Glomerular visceral epithelial cell (primary cell): ENCODE data around the gene MLST8.
"Not testable (repeated sequence)": the region's sequence is repeated elsewhere in the genome, so short reads cannot be mapped to it uniquely, and the experiment has no call there.

Source experiments
- DNase-seq: peaks from one replicate; pipeline ENCODE4 v3.0.0-alpha.2; 2016; ENCODE audit errors: extremely low spot score

Gene MLST8

GRCh38 chr16:2231016-2231931 lies 26.0 kb downstream of the MLST8 start:
- no peak for DNase-seq

- no peak for DNase-seq
Measured at GRCh38 chr16:2232094-2232990, 27.1 kb downstream of the MLST8 start.

GRCh38 chr16:2233046-2233775 lies 28.0 kb downstream of the MLST8 start:
- DNase-seq, result no peak

GRCh38 chr16:2233872-2234812 lies 28.9 kb downstream of the MLST8 start:
- no peak for DNase-seq

GRCh38 chr16:2234813-2235170 lies 29.5 kb downstream of the MLST8 start:
- DNase-seq, result no peak

GRCh38 chr16:2235234-2235651 lies 30.0 kb downstream of the MLST8 start:
- no peak for DNase-seq

GRCh38 chr16:2235695-2236336 lies 30.6 kb downstream of the MLST8 start:
- no peak for DNase-seq

- DNase-seq, result peak; percentile 26
Measured at GRCh38 chr16:2236337-2237101, 31.3 kb downstream of the MLST8 start, which contains the start of gene DNASE1L2. Gene DNASE1L2, plus strand, starts transcription at chr16:2236444. Its CDS starts 373 bp downstream, at chr16:2236817.

GRCh38 chr16:2237102-2237482 lies 31.8 kb downstream of the MLST8 start:
- DNase-seq, result no peak

GRCh38 chr16:2237493-2238149 lies 32.4 kb downstream of the MLST8 start:
- no peak for DNase-seq

GRCh38 chr16:2238150-2238837 lies 33.0 kb downstream of the MLST8 start:
- DNase-seq, result no peak

- DNase-seq, result no peak
Measured at GRCh38 chr16:2238838-2239675, 33.8 kb downstream of the MLST8 start.

- DNase-seq, result not testable (repeated sequence)
Measured at GRCh38 chr16:2240331-2240730, 35.1 kb downstream of the MLST8 start.

GRCh38 chr16:2242598-2242997 lies 37.3 kb downstream of the MLST8 start:
- no peak for DNase-seq

- DNase-seq, result no peak
Measured at GRCh38 chr16:2243031-2243528, 37.8 kb downstream of the MLST8 start.

- DNase-seq, result no peak
Measured at GRCh38 chr16:2243781-2244180, 38.5 kb downstream of the MLST8 start.

GRCh38 chr16:2244301-2244700 lies 39.0 kb downstream of the MLST8 start:
- DNase-seq, result no peak
